ENCODE data around the gene RNF11. TPM values are rescaled to one million over a fixed set of nuclear protein-coding genes. Genes with fewer than 3 reads are reported as not detected.
A peak's percentile ranks its signal among the peaks of the same experiment; 100 is the strongest.

The RNF11 gene
- polyA plus RNA-seq, 1 donor (not counting 4 experiments of a cell fraction or from before 2014, with no cell fraction given), result 113 TPM

DNA sequence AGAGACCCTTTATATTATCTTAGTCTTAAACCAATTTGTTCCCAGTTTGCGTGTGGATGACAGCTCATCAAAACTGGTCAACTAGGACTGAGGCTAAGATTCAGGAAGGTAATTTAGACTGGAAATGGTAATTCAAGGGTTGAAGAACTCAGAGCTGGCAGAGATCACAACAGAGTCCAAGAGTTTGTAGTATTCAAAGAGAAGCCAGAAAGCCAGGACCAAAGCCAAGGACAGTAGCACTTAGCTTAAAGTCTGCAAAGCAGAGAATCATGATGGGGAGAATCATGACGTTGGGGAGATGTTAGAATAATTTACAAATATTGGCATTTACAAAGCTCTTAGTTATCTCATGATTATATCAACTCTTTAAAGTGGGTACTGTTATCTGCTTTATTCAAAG, 32.6 kb downstream of the RNF11 start:
- Histone ChIP-seq H3K79me2 (ENCODE audit: control insufficient read depth, insufficient read depth, low read length) (peaks cover 45% of the 10 kb centered on the region), H3K27me3 (ENCODE audit: control insufficient read depth, extremely low read depth, insufficient read depth, low read length) (no peaks in the 10 kb centered on the region), H3K36me3 (ENCODE audit: control insufficient read depth in 2 of 2, extremely low read depth in 1 of 2, insufficient read depth in 2 of 2, low read length in 2 of 2) (peaks cover 3% of the 10 kb centered on the region in 2 experiments), H3K4me1 (ENCODE audit: control insufficient read depth, extremely low read depth, insufficient read depth, low read length) (peaks cover 39% of the 10 kb centered on the region), H4K20me1 (ENCODE audit: control insufficient read depth, extremely low read depth, insufficient read depth, low read length) (no peaks in the 10 kb centered on the region), H3K4me2 (ENCODE audit: control insufficient read depth, extremely low read depth, insufficient read depth, low read depth, low read length) (peak overlapping the region; percentile 27), H2AFZ (ENCODE audit: control insufficient read depth, low read length) (no peak overlapping the region), H3K9me1 (ENCODE audit: control insufficient read depth, extremely low read depth, insufficient read depth, low read length) (no peaks in the 10 kb centered on the region), H3K9me3 (ENCODE audit: control insufficient read depth, low read depth, low read length) (no peaks in the 10 kb centered on the region), H3K4me3 (ENCODE audit: control insufficient read depth in 2 of 3, extremely low read depth in 1 of 3, insufficient read depth in 2 of 3, low read depth in 1 of 3, low read length in 3 of 3) (peak overlapping the region in 1 of 3 experiments; percentile 8), H3K9ac (ENCODE audit: control insufficient read depth, extremely low read depth, insufficient read depth, low read length) (no peak overlapping the region), H3K27ac (ENCODE audit: control insufficient read depth, insufficient read depth, low read length) (peak overlapping the region; percentile 76)
- dilution Hi-C loops (cut with MboI; ENCODE audit: extremely low pct_ligation_motif_present, low sequenced_read_pairs), result no loop called here
- DNase-seq (ENCODE audit: low read depth, low spot score) (no peak), FAIRE-seq (peak; percentile 48)
- no peak for TF ChIP-seq EZH2 (IDR thresholded peaks at IDR 0.05; ENCODE audit: low read length)
- TF ChIP-seq, protein P1, sequence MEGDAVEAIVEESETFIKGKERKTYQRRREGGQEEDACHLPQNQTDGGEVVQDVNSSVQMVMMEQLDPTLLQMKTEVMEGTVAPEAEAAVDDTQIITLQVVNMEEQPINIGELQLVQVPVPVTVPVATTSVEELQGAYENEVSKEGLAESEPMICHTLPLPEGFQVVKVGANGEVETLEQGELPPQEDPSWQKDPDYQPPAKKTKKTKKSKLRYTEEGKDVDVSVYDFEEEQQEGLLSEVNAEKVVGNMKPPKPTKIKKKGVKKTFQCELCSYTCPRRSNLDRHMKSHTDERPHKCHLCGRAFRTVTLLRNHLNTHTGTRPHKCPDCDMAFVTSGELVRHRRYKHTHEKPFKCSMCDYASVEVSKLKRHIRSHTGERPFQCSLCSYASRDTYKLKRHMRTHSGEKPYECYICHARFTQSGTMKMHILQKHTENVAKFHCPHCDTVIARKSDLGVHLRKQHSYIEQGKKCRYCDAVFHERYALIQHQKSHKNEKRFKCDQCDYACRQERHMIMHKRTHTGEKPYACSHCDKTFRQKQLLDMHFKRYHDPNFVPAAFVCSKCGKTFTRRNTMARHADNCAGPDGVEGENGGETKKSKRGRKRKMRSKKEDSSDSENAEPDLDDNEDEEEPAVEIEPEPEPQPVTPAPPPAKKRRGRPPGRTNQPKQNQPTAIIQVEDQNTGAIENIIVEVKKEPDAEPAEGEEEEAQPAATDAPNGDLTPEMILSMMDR (optimal IDR thresholded peaks at IDR 0.05 in 1 of 3, IDR thresholded peaks at IDR 0.05 in 1 of 3, conservative IDR thresholded peaks at IDR 0.05 in 1 of 3; ENCODE audit: extremely low read depth in 1 of 3, insufficient read depth in 2 of 3, low read length in 3 of 3), result no peak

- Histone ChIP-seq H3K27me3 (ENCODE audit: control insufficient read depth, extremely low read depth, insufficient read depth, low read length) (no peaks in the 10 kb centered on the region), H3K4me1 (ENCODE audit: control insufficient read depth, extremely low read depth, insufficient read depth, low read length) (peaks cover 23% of the 10 kb centered on the region), H4K20me1 (ENCODE audit: control insufficient read depth, extremely low read depth, insufficient read depth, low read length) (no peaks in the 10 kb centered on the region), H3K36me3 (ENCODE audit: control insufficient read depth in 2 of 2, extremely low read depth in 1 of 2, insufficient read depth in 2 of 2, low read length in 2 of 2) (peaks cover 3% of the 10 kb centered on the region in 2 experiments), H2AFZ (ENCODE audit: control insufficient read depth, low read length) (no peak overlapping the region), H3K79me2 (ENCODE audit: control insufficient read depth, insufficient read depth, low read length) (peaks cover 30% of the 10 kb centered on the region), H3K4me3 (ENCODE audit: control insufficient read depth in 2 of 3, extremely low read depth in 1 of 3, insufficient read depth in 2 of 3, low read depth in 1 of 3, low read length in 3 of 3) (no peak overlapping the region), H3K9me1 (ENCODE audit: control insufficient read depth, extremely low read depth, insufficient read depth, low read length) (no peaks in the 10 kb centered on the region), H3K9me3 (ENCODE audit: control insufficient read depth, low read depth, low read length) (no peaks in the 10 kb centered on the region), H3K9ac (ENCODE audit: control insufficient read depth, extremely low read depth, insufficient read depth, low read length) (no peak overlapping the region), H3K27ac (ENCODE audit: control insufficient read depth, insufficient read depth, low read length) (no peak overlapping the region), H3K4me2 (ENCODE audit: control insufficient read depth, extremely low read depth, insufficient read depth, low read depth, low read length) (no peak overlapping the region)
- dilution Hi-C loops (cut with MboI; ENCODE audit: extremely low pct_ligation_motif_present, low sequenced_read_pairs), result no loop called here
- FAIRE-seq (peak; percentile 26), DNase-seq (ENCODE audit: low read depth, low spot score) (no peak)
- TF ChIP-seq, protein P1 (optimal IDR thresholded peaks at IDR 0.05 in 1 of 3, IDR thresholded peaks at IDR 0.05 in 1 of 3, conservative IDR thresholded peaks at IDR 0.05 in 1 of 3; ENCODE audit: extremely low read depth in 1 of 3, insufficient read depth in 2 of 3, low read length in 3 of 3), result no peak
- TF ChIP-seq EZH2 (IDR thresholded peaks at IDR 0.05; ENCODE audit: low read length), result no peak
These were observed 34.7 kb downstream of the RNF11 start for GRCh38 chr1:51270751-51271150.
